Activated CD4-positive, alpha-beta T cell treated with anti-CD3 and anti-CD28 coated beads, Interleukin-10, Interleukin-2, amounts not matched to agents 100 ng/mL and 50 ng/mL, durations not matched to agents 16 hours and 8 hours (primary cell): Measurements from ENCODE around the gene EPHB3.
A peak's percentile ranks its signal among the peaks of the same experiment; 100 is the strongest.
"Not testable (repeated sequence)": the region's sequence is repeated elsewhere in the genome, so short reads cannot be mapped to it uniquely, and the experiment has no call there.

Experiments
- DNase-seq: peaks from one replicate; pipeline ENCODE4 v3.0.0-alpha.2; 2020

The EPHB3 gene

GRCh38 chr3:184600685-184601377 lies 39.2 kb downstream of the EPHB3 start:
- DNase-seq, result no peak

DNA sequence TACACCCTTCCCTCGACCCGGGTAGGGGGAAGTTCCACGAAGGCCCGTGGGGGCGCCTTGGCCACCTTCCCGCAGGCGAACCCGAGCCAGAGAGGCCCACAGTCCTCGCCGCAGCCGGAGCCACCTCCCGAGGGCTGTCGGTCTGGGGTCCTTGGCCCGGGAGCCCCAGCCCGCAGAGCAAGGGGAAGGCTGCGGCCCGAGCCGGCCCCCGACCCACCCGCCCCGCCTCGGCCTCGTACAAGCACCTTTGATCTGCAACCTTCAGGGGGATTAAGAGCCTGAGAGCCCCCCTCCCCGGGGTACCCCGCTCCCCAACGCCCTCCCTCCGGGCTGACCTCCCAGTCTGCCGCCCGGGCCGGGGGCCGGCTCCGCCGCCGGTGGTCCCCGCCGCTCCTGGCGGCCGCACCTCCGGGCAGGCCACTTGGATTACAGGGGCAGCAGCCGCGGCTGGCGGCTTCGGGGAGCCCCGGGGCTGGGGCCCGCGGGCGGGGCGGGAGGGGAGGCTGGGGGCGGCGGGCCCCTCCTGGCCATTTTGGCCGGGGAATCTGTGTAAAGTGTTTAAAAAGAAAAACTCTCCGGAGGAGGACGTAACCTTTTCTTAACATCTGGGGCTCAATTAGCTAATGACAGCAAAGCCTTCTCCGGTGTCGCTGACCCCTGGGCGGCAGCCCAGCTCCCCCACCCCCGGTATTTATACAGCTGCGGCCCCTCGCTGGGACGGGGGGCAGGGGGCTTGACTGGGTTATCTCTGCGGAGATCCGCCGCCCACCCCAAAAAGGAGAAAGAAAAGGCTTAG lies 40.2 kb downstream of the EPHB3 start:
- DNase-seq, result no peak

- DNase-seq, result no peak
Observed at GRCh38 chr3:184602372-184603150, 41.0 kb downstream of the EPHB3 start.

DNA sequence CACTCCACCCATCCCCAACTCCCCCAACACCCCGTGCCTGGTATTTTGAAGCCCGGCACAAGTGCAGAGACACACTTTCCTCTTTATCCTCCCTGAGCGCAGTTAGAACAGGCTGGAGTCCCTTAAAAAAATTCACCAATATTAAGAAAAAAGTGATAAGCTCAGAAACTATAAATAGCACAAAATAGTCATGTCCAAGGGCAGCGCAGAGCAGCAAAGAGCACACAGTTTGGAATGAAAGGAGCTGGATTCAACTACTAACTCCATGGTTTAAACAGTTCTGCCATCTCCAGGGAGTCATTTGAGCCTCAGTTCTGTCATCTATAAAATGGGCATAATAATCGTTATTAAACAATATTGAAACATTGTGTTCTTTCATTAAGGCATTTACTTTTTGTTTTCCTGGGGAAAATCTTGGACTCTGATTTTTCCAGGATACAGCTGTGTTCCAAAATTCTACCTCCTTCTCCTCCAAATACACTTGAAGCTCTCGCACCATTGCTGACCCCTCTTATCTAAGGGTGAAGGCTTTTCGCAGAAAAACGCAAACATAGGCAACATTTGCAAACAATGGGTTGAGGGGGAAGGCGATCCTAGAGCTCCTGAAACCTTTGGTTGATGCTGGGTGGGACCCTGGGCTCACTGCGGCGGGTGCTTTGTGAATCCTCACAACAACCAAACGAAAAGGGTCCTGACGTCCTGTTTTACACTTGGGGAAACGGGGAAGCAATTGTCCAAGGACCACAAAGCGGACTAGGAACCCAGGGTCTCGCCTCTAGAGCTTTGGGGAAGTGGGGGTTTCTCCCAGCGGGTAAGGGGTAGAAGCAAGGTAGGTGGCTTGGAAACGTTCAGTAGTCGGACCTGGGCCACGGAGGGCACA lies 41.8 kb downstream of the EPHB3 start:
- DNase-seq, result no peak

DNA sequence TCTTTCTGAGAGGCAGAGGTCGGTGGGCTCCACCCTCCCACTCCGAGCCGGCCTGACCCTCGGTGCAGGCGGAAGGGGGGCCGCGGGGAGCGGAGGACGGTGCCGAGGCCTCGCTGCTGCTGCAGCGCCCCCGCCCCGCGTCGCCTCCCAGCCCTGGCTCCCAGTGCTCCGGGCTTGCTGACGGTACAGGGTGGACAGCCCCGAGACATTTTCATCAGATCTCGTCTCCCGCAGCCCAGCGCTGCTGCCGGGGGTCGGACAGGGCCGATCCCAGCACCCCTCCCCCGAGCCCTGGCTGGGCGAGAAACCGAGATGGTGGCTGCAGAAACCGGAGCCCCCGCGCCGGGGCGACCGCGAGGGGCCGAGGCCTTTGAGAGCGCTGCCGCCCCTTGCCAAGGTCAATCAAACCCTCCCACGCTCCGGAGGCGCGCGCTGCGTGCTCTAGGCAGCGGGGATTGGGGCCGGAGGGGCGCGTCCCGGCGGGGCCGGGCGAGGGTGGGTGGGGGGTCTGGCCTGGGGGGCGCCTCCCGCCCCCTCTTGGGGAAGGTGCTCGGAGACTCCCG lies 42.5 kb downstream of the EPHB3 start:
- no peak for DNase-seq

- no peak for DNase-seq
Observed at GRCh38 chr3:184604615-184605290, 43.2 kb downstream of the EPHB3 start.

DNA sequence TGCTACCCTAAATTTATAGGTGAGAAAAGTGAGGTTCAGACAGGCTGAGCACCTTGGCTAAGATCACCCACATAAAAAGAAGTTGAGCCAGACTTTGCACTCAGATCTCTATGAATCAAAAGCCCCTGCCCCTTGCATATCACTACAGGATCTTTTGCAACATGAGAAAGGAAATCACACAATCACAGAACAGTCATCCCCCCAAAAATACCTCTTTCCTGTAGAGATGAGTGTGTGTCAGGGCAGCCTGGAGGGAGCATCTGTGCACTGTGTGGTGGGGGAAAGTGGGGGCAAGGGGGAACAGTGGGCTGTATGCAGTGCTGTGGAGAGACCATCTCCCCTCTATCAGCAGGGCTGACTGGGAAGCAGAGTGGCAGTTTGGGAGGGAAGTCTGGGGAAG lies 46.6 kb downstream of the EPHB3 start:
- DNase-seq, result peak; percentile 41

GRCh38 chr3:184609476-184610244 lies 48.1 kb downstream of the EPHB3 start:
- no peak for DNase-seq

DNA sequence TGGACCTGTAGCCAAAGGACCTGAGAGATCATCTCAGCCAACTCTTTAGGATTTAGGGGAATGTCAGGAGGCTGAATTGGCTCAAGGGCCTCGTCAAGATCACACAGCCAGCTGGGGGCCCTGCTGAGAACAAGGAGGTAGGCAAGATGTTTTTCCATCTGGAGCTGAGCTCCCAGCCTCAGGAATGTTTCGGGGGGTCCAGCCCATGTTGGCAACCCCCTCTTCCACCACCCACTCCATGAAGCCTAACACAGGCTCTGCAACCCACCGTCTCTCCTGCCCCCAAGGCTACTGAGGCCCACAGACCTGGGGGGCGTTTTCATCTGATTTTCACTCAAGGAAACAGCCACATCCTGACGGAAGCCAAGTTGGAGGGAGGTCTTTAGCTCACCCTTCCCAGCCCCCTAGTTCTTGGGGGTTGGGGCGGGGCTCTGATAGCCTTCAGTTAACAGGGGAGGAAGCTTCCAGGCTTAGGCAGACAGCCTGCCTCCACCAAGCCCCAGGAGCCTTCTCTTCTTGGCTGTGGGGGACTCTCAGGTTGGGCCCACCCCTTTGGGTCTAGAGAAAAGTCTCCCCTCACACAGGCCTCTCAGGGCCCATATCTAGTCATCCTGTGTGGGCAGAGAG lies 48.8 kb downstream of the EPHB3 start:
- DNase-seq, result no peak

GRCh38 chr3:184611607-184612281 lies 50.2 kb downstream of the EPHB3 start:
- no peak for DNase-seq

GRCh38 chr3:184615396-184615795 lies 53.8 kb downstream of the EPHB3 start:
- no peak for DNase-seq

DNA sequence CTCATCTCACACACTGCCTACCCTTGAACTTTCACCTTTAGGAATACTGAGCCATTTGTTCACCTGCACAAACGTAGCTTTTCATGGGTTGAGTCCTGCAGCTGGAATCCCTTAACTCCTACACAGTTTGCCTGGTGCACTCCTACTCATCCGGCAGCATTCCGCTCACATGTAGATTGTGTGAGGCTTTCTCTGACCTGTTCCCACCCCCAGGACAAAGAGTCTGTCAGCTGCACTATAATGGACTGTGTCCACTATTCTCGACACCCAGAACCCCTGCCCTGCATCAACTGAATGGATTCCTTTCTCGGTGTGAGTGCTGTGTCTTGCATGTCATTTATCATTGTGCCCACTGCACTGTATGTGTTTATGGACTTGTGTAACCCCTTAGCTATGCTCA lies 54.9 kb downstream of the EPHB3 start:
- no peak for DNase-seq

DNA sequence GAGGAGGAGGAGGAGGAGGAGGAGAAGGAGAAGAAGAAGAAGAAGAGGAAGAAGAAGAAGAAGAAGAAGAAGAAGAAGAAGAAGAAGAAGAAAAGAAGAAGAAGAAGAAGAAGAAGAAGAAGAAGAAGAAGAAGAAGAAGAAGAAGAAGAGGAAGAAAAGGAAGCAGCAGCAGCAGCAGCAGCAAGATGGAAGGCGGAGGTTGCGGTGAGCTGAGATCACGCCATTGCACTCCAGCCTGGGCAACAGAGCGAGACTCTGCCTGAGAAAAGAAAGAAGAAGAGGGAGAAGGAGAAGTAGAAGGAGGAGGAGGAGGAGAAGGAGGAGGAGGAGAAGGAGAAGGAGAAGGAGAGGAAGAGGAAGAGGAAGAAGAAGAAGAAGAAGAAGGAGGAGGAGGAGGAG lies 55.7 kb downstream of the EPHB3 start:
- DNase-seq, result not testable (repeated sequence)

DNA sequence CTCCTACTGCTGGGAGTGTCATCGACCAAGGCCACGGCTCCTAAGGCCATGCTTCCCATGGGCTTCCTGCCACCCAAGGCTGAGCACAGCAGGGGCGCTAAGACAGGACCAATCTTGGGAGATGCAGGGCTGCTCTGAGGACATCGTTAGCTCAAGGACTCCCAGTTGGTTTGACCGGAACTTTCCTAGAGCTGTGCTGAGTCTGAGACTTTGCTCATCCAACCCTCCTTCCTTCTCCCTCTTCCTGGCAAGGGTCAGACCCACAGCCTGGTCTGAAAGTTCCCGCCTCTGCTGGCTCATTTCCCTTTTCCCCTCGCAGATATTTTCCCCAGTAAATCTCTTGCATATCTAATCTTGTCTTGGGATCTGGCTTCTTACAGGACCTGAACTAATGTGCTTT lies 57.2 kb downstream of the EPHB3 start:
- no peak for DNase-seq

GRCh38 chr3:184619369-184619768 lies 57.8 kb downstream of the EPHB3 start:
- DNase-seq, result no peak

DNA sequence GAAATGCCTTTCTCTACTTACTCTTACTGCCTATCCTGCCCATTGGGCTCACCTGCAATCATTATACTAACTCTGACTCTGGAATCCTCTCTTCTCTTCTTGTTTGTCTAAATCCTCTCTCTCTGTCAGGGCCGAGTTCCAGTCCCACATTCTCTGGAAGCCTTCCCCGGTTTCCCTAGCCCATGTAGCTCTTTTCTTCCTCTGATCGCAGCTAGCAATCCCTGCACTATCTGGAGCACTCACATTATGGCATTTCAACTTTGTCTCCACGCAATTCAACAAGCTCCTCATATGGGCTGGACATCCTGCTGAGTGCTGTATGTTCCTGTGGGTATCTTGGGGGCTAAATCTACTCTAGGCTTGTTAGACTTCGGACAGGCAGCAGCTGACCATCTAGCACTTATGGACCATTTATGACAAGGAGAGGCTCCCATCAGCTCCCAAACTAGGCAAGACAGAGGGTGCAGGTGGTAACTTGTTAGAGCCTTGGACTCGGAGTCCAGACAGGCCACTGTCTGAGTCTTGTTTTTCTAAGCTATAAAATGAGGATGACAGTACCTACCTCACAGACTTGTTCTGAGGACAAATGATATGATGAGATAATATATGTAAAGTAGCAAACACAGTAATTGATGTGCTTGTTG lies 58.3 kb downstream of the EPHB3 start:
- DNase-seq, result no peak

DNA sequence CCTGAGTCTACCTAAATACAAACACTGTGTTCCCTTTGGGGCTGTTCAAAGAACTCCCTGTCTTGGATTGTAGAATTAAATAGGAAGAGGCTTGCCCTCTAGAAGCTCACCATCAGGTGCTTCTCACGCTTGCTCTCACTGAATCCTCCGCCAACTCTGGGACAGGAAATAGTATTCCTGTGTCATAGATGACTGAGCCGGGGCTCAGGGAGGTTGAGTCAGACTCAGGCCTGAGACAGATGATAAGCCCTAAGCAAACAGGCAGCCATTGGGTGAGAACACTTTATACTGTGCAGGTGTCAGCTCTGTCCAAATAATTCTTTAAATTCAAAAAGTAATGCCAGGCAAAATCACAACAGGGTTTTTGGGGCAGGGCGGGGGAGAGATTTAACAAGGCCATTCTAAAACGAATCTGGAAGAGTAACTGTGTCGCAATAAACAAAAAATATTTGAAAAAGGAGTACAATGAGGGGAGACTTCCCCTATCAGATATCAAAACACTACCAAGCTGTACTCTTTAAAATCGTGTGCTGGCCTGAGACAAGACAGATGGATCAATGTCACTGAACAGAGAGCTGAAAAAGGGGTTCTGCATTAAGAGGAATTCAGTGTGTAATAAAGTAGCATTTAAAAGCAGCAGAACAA lies 59.0 kb downstream of the EPHB3 start:
- no peak for DNase-seq

DNA sequence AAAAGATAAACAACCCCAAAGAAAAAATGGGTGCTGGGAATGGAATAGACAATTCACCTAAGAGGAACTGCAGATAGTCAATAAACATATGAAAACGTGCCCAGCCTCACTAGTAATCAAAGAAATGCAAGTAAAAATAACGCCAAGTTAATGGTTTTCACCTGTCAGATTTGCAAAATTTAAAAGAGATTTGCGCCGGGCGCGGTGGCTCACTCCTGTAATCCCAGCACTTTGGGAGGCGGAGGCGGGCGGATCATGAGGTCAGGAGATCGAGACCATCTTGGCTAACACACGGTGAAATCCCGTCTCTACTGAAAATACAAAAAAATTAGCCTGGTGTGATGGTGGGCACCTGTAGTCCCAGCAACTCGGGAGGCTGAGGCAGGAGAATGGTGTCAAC lies 60.6 kb downstream of the EPHB3 start:
- not testable (repeated sequence) for DNase-seq

DNA sequence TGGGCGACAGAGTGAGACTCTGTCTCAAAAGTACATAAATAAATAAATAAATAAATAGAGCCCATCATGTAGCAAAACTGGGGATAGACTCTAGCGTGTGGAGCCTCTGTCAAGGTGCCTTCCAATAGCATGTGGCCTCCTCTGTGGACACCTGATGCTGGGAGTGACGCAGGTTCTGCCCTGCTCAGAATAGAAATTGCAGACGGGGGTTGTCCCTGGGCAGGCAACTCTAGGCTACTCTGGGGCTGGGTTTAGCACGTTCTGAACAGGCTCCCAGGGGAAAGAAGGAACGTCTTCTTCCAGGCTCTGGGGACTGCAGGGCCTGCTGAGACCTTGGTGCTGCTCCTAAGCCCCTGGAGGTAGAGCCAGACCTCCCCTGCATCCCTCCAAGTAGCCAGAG lies 65.3 kb downstream of the EPHB3 start:
- no peak for DNase-seq
